HPDE6-E6E7 (cell line): ENCODE measurements around the gene RABIF.
"Not testable (repeated sequence)": the region's sequence is repeated elsewhere in the genome, so short reads cannot be mapped to it uniquely, and the experiment has no call there.

ENCODE experiments used
- DNase-seq: peaks from one replicate; pipeline ENCODE4 v3.0.0; 2011; ENCODE audit warnings: missing footprints; ENCODE audit errors: extremely low spot score

The RABIF gene

DNA sequence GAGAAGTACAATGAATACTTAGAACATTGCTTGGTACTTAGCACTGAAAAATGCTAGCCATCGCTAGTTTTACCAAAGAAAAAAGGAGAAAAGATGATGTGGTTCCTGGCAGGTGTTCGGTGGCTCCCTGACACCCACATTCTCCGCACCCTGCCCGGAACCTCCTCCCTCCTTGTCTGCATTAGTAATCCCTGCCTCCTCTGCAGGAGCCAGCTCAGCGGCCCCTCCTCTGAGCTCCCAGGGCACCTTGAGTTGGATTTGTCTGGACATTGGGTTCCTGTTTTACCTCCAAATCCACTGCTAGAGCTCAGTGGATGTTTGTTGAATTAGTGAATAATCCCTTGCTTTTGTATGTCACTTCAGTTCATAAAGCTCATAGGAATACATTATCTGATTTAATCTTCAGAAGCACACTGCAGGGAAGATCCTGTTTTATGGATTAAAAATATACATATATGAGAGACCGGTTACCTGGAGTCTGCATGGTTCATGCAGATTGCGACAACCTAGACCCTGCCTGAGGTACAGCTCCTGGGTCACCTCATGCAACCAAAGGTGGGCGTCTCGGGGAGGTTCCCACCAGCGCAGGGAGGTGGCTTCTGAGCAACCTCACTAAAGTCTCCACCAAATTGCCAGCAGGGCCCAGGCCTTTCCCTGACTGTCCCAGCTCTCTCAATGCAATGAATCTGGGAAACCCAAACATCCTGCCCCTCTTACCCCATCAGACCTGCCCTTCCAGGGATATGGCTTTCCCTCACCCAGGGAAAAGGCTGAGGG is 54.0 kb downstream of the RABIF start:
- no peak for DNase-seq

DNA sequence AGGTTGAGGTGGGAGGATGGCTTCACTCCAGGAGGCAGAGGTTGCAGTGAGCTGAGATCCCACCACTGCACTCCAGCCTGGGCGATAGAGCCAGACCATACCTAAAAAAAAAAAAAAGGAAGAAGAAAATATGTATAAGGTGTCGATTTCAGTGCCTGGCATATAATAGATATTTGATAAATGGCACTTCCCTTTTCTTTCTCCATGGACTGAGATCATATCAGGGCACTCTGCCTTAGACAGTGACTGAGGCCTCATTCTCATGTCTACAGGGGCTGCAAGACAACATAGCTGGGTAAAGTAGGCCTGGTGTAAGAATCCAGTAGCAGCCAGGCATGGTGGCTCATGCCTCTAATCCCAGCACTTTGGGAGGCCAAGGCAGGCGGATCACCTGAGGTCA is 57.0 kb downstream of the RABIF start:
- no peak for DNase-seq

DNA sequence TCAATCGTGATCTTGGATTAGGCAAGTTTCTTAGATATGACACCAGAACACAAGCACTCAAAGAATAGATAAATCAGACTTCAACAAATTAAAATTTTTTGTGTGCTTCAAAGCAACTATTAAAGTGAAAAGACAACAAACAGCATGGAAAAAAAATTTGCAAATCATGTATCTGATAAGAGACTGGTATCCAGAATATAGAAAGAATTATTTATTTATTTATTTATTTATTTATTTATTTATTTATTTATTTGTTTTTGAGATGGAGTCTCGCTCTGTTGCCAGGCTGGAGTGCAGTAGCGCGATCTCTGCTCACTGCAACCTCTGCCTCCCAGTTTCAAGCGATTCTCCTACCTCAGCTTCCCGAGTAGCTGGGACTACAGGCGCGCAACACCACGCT is 59.7 kb downstream of the RABIF start:
- DNase-seq = not testable (repeated sequence)
